NCI-H446 (cell line): ENCODE data around the gene CLTC.

Experiments used
- DNase-seq, 2 experiments: peaks; one replicate each; lab custom pipeline; 2025; lab: John Stamatoyannopoulos, UW

The CLTC gene

GRCh38 chr17:59684967-59685366 is 65.3 kb downstream of the CLTC start:
- no peak for DNase-seq

- DNase-seq = no peak
Observed at GRCh38 chr17:59688008-59688407, 68.3 kb downstream of the CLTC start.

- DNase-seq = no peak
Observed at GRCh38 chr17:59688496-59688895, 68.8 kb downstream of the CLTC start.

- no peak for DNase-seq
Observed at GRCh38 chr17:59693582-59693981, 73.9 kb downstream of the CLTC start.

- no peak for DNase-seq
Observed at GRCh38 chr17:59694344-59694743, 74.6 kb downstream of the CLTC start.

GRCh38 chr17:59695945-59696681 is 76.4 kb downstream of the CLTC start:
- DNase-seq = no peak

GRCh38 chr17:59696682-59697277 is 77.1 kb downstream of the CLTC start:
- DNase-seq = no peak

GRCh38 chr17:59698143-59698542 is 78.4 kb downstream of the CLTC start:
- DNase-seq = no peak

- no peak for DNase-seq
Observed at GRCh38 chr17:59699218-59699617, 79.5 kb downstream of the CLTC start.

- no peak for DNase-seq
Observed at GRCh38 chr17:59699786-59700185, 80.1 kb downstream of the CLTC start.

- DNase-seq = no peak
Observed at GRCh38 chr17:59702304-59702703, 82.6 kb downstream of the CLTC start.

- DNase-seq = peak; percentile 98 to 99
Observed at GRCh38 chr17:59707149-59707970, 87.7 kb downstream of the CLTC start, which contains the start of the genes PTRH2 and VMP1. Gene PTRH2, minus strand, starts transcription at chr17:59707430. Its CDS starts 9,452 bp downstream, at chr17:59697978. Gene VMP1, plus strand, starts transcription at chr17:59707654. Its CDS starts 23,793 bp downstream, at chr17:59731447.

- no peak for DNase-seq
Observed at GRCh38 chr17:59707971-59708430, 88.3 kb downstream of the CLTC start.

GRCh38 chr17:59711936-59712335 is 92.2 kb downstream of the CLTC start:
- no peak for DNase-seq

- no peak for DNase-seq
Observed at GRCh38 chr17:59712862-59713261, 93.2 kb downstream of the CLTC start.

- no peak for DNase-seq
Observed at GRCh38 chr17:59714255-59714654, 94.6 kb downstream of the CLTC start.

GRCh38 chr17:59716427-59716826 is 96.7 kb downstream of the CLTC start:
- no peak for DNase-seq

GRCh38 chr17:59719526-59719925 is 99.8 kb downstream of the CLTC start:
- no peak for DNase-seq

GRCh38 chr17:59722623-59723022 is 102.9 kb downstream of the CLTC start:
- DNase-seq = no peak

GRCh38 chr17:59723041-59723440 is 103.3 kb downstream of the CLTC start:
- no peak for DNase-seq

- DNase-seq = no peak
Observed at GRCh38 chr17:59723607-59724006, 103.9 kb downstream of the CLTC start.

GRCh38 chr17:59725691-59726090 is 106.0 kb downstream of the CLTC start:
- DNase-seq = no peak
